Measurements from ENCODE around the gene KRTAP5-9.

- no peak for TF ChIP-seq NRF1 (conservative IDR thresholded peaks at IDR 0.05 in 1 of 2, IDR thresholded peaks at IDR 0.05 in 1 of 2)
- TF ChIP-seq ZNF274 (IDR thresholded peaks at IDR 0.05; ENCODE audit: borderline replicate concordance, low read depth, low read length): no peak
- TF ChIP-seq KLF10 (CRISPR knock-in tag; IDR thresholded peaks at IDR 0.05): no peak
- TF ChIP-seq SMARCA4 (IDR thresholded peaks at IDR 0.05): no peak
Measured at GRCh38 chr11:71499546-71499945, 48.7 kb upstream of the KRTAP5-9 start.
